Hematopoietic multipotent progenitor cell treated with erythropoietin and hydrocortisone succinate and interleukin-3 and kit ligand, for 17 days (in vitro differentiated cells): Measurements from ENCODE around the gene GALNT13.

Experiments used
- DNase-seq: peaks from one replicate; pipeline ENCODE4 v3.0.0-alpha.2; 2015; ENCODE audit warnings: low spot score

The GALNT13 gene

GRCh38 chr2:154226931-154227330 lies 355.2 kb downstream of the GALNT13 start:
- no peak for DNase-seq

- no peak for DNase-seq
Observed at GRCh38 chr2:154228566-154229280, 357.0 kb downstream of the GALNT13 start.

- DNase-seq: no peak
Observed at GRCh38 chr2:154229966-154230365, 358.2 kb downstream of the GALNT13 start.

GRCh38 chr2:154231021-154231420 lies 359.3 kb downstream of the GALNT13 start:
- no peak for DNase-seq

GRCh38 chr2:154233231-154233630 lies 361.5 kb downstream of the GALNT13 start:
- no peak for DNase-seq

- DNase-seq: no peak
Observed at GRCh38 chr2:154238252-154238651, 366.5 kb downstream of the GALNT13 start.

- DNase-seq: no peak
Observed at GRCh38 chr2:154240316-154240715, 368.6 kb downstream of the GALNT13 start.

- DNase-seq: no peak
Observed at GRCh38 chr2:154240921-154241379, 369.2 kb downstream of the GALNT13 start.

- no peak for DNase-seq
Observed at GRCh38 chr2:154242687-154243086, 371.0 kb downstream of the GALNT13 start.

GRCh38 chr2:154243685-154244084 lies 372.0 kb downstream of the GALNT13 start:
- DNase-seq: no peak

GRCh38 chr2:154244932-154245331 lies 373.2 kb downstream of the GALNT13 start:
- no peak for DNase-seq

GRCh38 chr2:154247503-154247902 lies 375.8 kb downstream of the GALNT13 start:
- no peak for DNase-seq

GRCh38 chr2:154256136-154256535 lies 384.4 kb downstream of the GALNT13 start:
- DNase-seq: no peak

GRCh38 chr2:154259030-154259429 lies 387.3 kb downstream of the GALNT13 start:
- no peak for DNase-seq

- DNase-seq: no peak
Observed at GRCh38 chr2:154261473-154262027, 389.8 kb downstream of the GALNT13 start.

GRCh38 chr2:154263206-154263605 lies 391.5 kb downstream of the GALNT13 start:
- DNase-seq: no peak

- no peak for DNase-seq
Observed at GRCh38 chr2:154264024-154264423, 392.3 kb downstream of the GALNT13 start.

- no peak for DNase-seq
Observed at GRCh38 chr2:154267983-154268382, 396.3 kb downstream of the GALNT13 start.

GRCh38 chr2:154280543-154280942 lies 408.8 kb downstream of the GALNT13 start:
- DNase-seq: no peak

GRCh38 chr2:154289870-154290269 lies 418.1 kb downstream of the GALNT13 start:
- DNase-seq: no peak

GRCh38 chr2:154291511-154291910 lies 419.8 kb downstream of the GALNT13 start:
- DNase-seq: no peak

GRCh38 chr2:154291927-154292326 lies 420.2 kb downstream of the GALNT13 start:
- no peak for DNase-seq

- no peak for DNase-seq
Observed at GRCh38 chr2:154293864-154294263, 422.1 kb downstream of the GALNT13 start.
